Omental fat pad (tissue), 4 donors: ENCODE results near the gene CTH. TPM values are rescaled to one million over a fixed set of nuclear protein-coding genes. Genes with fewer than 3 reads are reported as not detected.
"Not testable (repeated sequence)": the region's sequence is repeated elsewhere in the genome, so short reads cannot be mapped to it uniquely, and the experiment has no call there.

Source experiments
- ATAC-seq: fragments of 150-250 bp; one replicate; pipeline ENCODE4 v1.9.1; 2016; ENCODE audit warnings: mild to moderate bottlenecking, moderate library complexity; ENCODE audit not compliant: low FRiP score
- DNase-seq: peaks from one replicate; pipeline ENCODE4 v3.0.0-alpha.2; 2019; ENCODE audit warnings: low spot score
- CTCF ChIP-seq, 3 donors: fragments of 450-650 bp; IDR thresholded peaks; one replicate each; pipeline ENCODE4 v1.5.1; 2016 to 2017; ENCODE audit warnings: antibody characterized with exemption in 3 of 3, mild to moderate bottlenecking in 3 of 3, moderate library complexity in 2 of 3
- total RNA-seq, 4 donors: library from RNA; depleted of rRNA; stranded (reverse); fragments of >200 nt; gene quantifications; one replicate each; pipeline ENCODE4 v1.1.0, GENCODE V29; 2016

CTH gene
- total RNA-seq: 10 to 100 TPM in 1 of 4 donors, 1 to 10 TPM in 3; 4.9 to 13.3 (median 6.6) TPM

GRCh38 chr1:70410604-70411359 is at the start of gene CTH:
CTH (plus strand) TSS chr1:70411268; CDS start chr1:70411416, 148 bp downstream.
- ATAC-seq (peak; percentile 100), DNase-seq (peak; percentile 84)
- no peak for TF ChIP-seq CTCF (IDR thresholded peaks at IDR 0.05)

GRCh38 chr1:70361727-70362398 is 49.2 kb upstream of the CTH start:
- ATAC-seq (no peak), DNase-seq (no peak)
- TF ChIP-seq CTCF (IDR thresholded peaks at IDR 0.05): no peak

- ATAC-seq (no peak), DNase-seq (no peak)
- no peak for TF ChIP-seq CTCF (IDR thresholded peaks at IDR 0.05)
Observed at GRCh38 chr1:70364439-70364838, 46.6 kb upstream of the CTH start.

GRCh38 chr1:70366425-70366952 is 44.6 kb upstream of the CTH start:
- ATAC-seq, DNase-seq: not testable (repeated sequence)

GRCh38 chr1:70366997-70367396 is 44.1 kb upstream of the CTH start:
- ATAC-seq, DNase-seq: not testable (repeated sequence)

- not testable (repeated sequence) for ATAC-seq, DNase-seq
Observed at GRCh38 chr1:70367397-70367796, 43.7 kb upstream of the CTH start.

GRCh38 chr1:70371586-70371985 is 39.5 kb upstream of the CTH start:
- not testable (repeated sequence) for DNase-seq, ATAC-seq

GRCh38 chr1:70372426-70372825 is 38.6 kb upstream of the CTH start:
- DNase-seq (no peak), ATAC-seq (no peak)
- no peak for TF ChIP-seq CTCF (IDR thresholded peaks at IDR 0.05)

- DNase-seq, ATAC-seq: not testable (repeated sequence)
Observed at GRCh38 chr1:70373580-70373979, 37.5 kb upstream of the CTH start.
